Measurements from ENCODE around the gene NAV3. TPM values are rescaled to one million over a fixed set of nuclear protein-coding genes. Genes with fewer than 3 reads are reported as not detected.

Gene NAV3
- total and polyA plus RNA-seq, 2 of the 4 experiments (the other 2 are of a cell fraction), result 25.5 to 106 TPM

DNA sequence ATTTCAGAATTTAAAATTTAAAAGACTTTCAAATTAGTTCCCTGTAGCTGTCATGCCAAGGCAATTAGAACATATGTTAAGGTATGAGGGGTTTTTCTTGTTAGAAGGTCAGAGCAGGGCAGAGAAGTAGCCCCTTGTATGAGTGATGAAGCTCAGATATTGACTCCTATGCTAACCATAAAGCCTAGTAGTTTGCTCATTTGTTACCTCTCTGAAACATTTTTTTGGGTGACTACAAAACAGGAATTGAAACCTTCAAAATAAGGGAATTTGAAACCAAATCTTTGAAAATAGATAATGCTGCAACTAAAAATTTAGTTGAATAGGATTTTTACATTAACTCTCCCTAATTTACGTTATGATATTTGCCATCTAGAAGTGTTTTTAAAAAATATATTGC lies 333.5 kb downstream of the NAV3 start:
- POLR2A ChIA-PET (ENCODE audit: unreplicated experiment), result no interaction called here

More for the DNA sequence above, 333.5 kb downstream of the NAV3 start:
- no peak overlapping the region for H3K4ac ChIP-seq (ENCODE audit: low read depth, low read length)
- ATAC-seq (ENCODE audit: low read depth), result no peak
- intact Hi-C loops (cut with micrococcal nuclease) (no loop called here), in situ Hi-C loops (cut with MboI; ENCODE audit: low sequenced_read_pairs) (no loop called here), dilution Hi-C loops (cut with HindIII; ENCODE audit: low sequenced_read_pairs, unreplicated experiment) (no loop called here)
- H4K20me1 ChIP-seq (ENCODE audit: insufficient read depth, low read length), result no peaks in the 10 kb centered on the region
- H3K14ac ChIP-seq (replicated peaks; ENCODE audit: low read depth, low read length), result no peak overlapping the region
- H3K27ac ChIP-seq (ENCODE audit: insufficient read depth, low read length), result no peak overlapping the region
- no peaks in the 10 kb centered on the region for H3K9me1 ChIP-seq (ENCODE audit: insufficient read depth, low read length)
- H3K9ac ChIP-seq (ENCODE audit: low read depth, low read length), result no peak overlapping the region
- no peak overlapping the region for H3K4me3 ChIP-seq (ENCODE audit: insufficient read depth, low read depth, low read length)
- no peaks in the 10 kb centered on the region for H3K27me3 ChIP-seq (ENCODE audit: control insufficient read depth, insufficient read depth, low read length)
- H2BK20ac ChIP-seq (ENCODE audit: low read depth, low read length), result no peak overlapping the region
- no peak overlapping the region for H3K18ac ChIP-seq (ENCODE audit: low read depth, low read length)
- H2BK15ac ChIP-seq (ENCODE audit: low read depth, low read length), result no peak overlapping the region
- no peak overlapping the region for H2AK5ac ChIP-seq (ENCODE audit: low read depth, low read length)
- H4K5ac ChIP-seq (ENCODE audit: low read depth, low read length), result no peak overlapping the region
- no peak overlapping the region for H2BK5ac ChIP-seq (ENCODE audit: low read depth, low read length, poor library complexity, severe bottlenecking)
- no peak overlapping the region for H3K23ac ChIP-seq (ENCODE audit: low read depth, low read length)
- TF ChIP-seq NFE2L2 (IDR thresholded peaks at IDR 0.05; ENCODE audit: low read depth, low read length) (no peak), BHLHE40 (IDR thresholded peaks at IDR 0.05; ENCODE audit: low read depth, low read length) (no peak), CEBPB (IDR thresholded peaks at IDR 0.05; ENCODE audit: low read depth, low read length) (no peak), MAZ (IDR thresholded peaks at IDR 0.05; ENCODE audit: borderline replicate concordance, low read depth, low read length) (no peak), POLR2A (IDR thresholded peaks at IDR 0.05; ENCODE audit: low read depth, low read length) (no peak), FOS (IDR thresholded peaks at IDR 0.05; ENCODE audit: low read depth, low read length) (no peak), SMC3 (IDR thresholded peaks at IDR 0.05; ENCODE audit: low read depth, low read length) (no peak), CHD1 (IDR thresholded peaks at IDR 0.05; ENCODE audit: low read depth, low read length) (no peak), RAD21 (IDR thresholded peaks at IDR 0.05; ENCODE audit: low read length) (no peak), MAFK (IDR thresholded peaks at IDR 0.05; ENCODE audit: low read depth, low read length) (no peak), RCOR1 (IDR thresholded peaks at IDR 0.05; ENCODE audit: insufficient replicate concordance, low read length) (no peak), MXI1 (IDR thresholded peaks at IDR 0.05; ENCODE audit: borderline replicate concordance, low read depth, low read length) (no peak), RFX5 (IDR thresholded peaks at IDR 0.05; ENCODE audit: low read depth, low read length) (no peak)
- TF ChIP-seq, protein P1, sequence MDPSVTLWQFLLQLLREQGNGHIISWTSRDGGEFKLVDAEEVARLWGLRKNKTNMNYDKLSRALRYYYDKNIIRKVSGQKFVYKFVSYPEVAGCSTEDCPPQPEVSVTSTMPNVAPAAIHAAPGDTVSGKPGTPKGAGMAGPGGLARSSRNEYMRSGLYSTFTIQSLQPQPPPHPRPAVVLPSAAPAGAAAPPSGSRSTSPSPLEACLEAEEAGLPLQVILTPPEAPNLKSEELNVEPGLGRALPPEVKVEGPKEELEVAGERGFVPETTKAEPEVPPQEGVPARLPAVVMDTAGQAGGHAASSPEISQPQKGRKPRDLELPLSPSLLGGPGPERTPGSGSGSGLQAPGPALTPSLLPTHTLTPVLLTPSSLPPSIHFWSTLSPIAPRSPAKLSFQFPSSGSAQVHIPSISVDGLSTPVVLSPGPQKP (IDR thresholded peaks at IDR 0.05; ENCODE audit: borderline replicate concordance, low read depth, low read length), result no peak
- TF ChIP-seq, protein P2, sequence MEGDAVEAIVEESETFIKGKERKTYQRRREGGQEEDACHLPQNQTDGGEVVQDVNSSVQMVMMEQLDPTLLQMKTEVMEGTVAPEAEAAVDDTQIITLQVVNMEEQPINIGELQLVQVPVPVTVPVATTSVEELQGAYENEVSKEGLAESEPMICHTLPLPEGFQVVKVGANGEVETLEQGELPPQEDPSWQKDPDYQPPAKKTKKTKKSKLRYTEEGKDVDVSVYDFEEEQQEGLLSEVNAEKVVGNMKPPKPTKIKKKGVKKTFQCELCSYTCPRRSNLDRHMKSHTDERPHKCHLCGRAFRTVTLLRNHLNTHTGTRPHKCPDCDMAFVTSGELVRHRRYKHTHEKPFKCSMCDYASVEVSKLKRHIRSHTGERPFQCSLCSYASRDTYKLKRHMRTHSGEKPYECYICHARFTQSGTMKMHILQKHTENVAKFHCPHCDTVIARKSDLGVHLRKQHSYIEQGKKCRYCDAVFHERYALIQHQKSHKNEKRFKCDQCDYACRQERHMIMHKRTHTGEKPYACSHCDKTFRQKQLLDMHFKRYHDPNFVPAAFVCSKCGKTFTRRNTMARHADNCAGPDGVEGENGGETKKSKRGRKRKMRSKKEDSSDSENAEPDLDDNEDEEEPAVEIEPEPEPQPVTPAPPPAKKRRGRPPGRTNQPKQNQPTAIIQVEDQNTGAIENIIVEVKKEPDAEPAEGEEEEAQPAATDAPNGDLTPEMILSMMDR (conservative IDR thresholded peaks at IDR 0.05; ENCODE audit: low read depth, low read length), result no peak
- TF ChIP-seq, protein P3, sequence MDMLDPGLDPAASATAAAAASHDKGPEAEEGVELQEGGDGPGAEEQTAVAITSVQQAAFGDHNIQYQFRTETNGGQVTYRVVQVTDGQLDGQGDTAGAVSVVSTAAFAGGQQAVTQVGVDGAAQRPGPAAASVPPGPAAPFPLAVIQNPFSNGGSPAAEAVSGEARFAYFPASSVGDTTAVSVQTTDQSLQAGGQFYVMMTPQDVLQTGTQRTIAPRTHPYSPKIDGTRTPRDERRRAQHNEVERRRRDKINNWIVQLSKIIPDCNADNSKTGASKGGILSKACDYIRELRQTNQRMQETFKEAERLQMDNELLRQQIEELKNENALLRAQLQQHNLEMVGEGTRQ (IDR thresholded peaks at IDR 0.05; ENCODE audit: low read depth, low read length), result no peak
- no peak overlapping the region for H2BK120ac ChIP-seq (ENCODE audit: low read depth, low read length)
- no peak overlapping the region for H4K8ac ChIP-seq (ENCODE audit: low read depth in 2 of 2, low read length in 2 of 2)
- H3K9me3 ChIP-seq (ENCODE audit: control insufficient read depth, insufficient read depth, low read length), result no peaks in the 10 kb centered on the region
- H2AFZ ChIP-seq (replicated peaks; ENCODE audit: low read length, poor library complexity), result no peak overlapping the region
- no peak overlapping the region for H4K91ac ChIP-seq (ENCODE audit: insufficient read depth, low read depth, low read length)
- H2AK9ac ChIP-seq (replicated peaks; ENCODE audit: low read depth, low read length, poor library complexity), result no peak overlapping the region
- peaks cover 2% of the 10 kb centered on the region; the same call in 1 of the 2 replicates for H3K36me3 ChIP-seq (ENCODE audit: control insufficient read depth, insufficient read depth, low read length)
- CTCF ChIA-PET, result no interaction called here
- WGBS, 2 experiments (ENCODE audit: extremely low coverage in 2 of 2, insufficient read length in 1 of 2), result no CpG with 5 or more reads among the region's 1 CpG
- no TSS peak for BruUV-seq (replicated peaks)
- no peak for DNase-seq
- no peaks in the 10 kb centered on the region; a peak in 1 of 4 replicates for H3K79me1 ChIP-seq (ENCODE audit: low read depth in 1 of 2, low read length in 2 of 2)
- no peaks in the 10 kb centered on the region for H3K4me1 ChIP-seq (ENCODE audit: control insufficient read depth, insufficient read depth, low read length)
- H3K4me2 ChIP-seq (ENCODE audit: low read depth, low read length), result no peak overlapping the region
- H3K56ac ChIP-seq (ENCODE audit: extremely low read depth, insufficient read depth, low read length), result no peak overlapping the region

Measured in IMR-90 (cell line).